Ovary (tissue), 9 donors: Measurements from ENCODE around the gene MOGAT3. TPM values are rescaled to one million over a fixed set of nuclear protein-coding genes. Genes with fewer than 3 reads are reported as not detected.

Source experiments
- DNase-seq, 5 donors: peaks; one replicate each; pipeline ENCODE4 v3.0.0-alpha.2; 2019 to 2020
- H3K27ac ChIP-seq, 2 donors: fragments of 200-600 bp; one replicate each; pipeline versions ENCODE4 v1.5.1 to v1.8.0; 2019 to 2022
- H3K27me3 ChIP-seq: fragments of 200-600 bp; one replicate; pipeline ENCODE4 v1.8.0; 2022
- H3K36me3 ChIP-seq: fragments of 200-600 bp; sonication (generic); one replicate; pipeline ENCODE4 v1.5.1; 2019
- H3K4me1 ChIP-seq: one replicate; pipeline ENCODE4 v1.8.1; 2013; ENCODE audit warnings: mild to moderate bottlenecking, moderate library complexity; ENCODE audit not compliant: insufficient read depth
- H3K4me3 ChIP-seq: fragments of 200-600 bp; sonication (generic); one replicate; pipeline ENCODE4 v1.5.1; 2017
- H3K9me3 ChIP-seq, 2 donors: fragments of 200-600 bp in 1 of 2; sonication (generic) in 1 of 2; one replicate each; pipeline versions ENCODE4 v1.5.1 to v1.8.1; 2013 to 2019; ENCODE audit warnings: mild to moderate bottlenecking in 1 of 2, moderate library complexity in 1 of 2
- EP300 ChIP-seq: sonication (generic); formaldehyde crosslinking; IDR thresholded peaks from one replicate; pipeline ENCODE4 v1.6.1; 2017; ENCODE audit warnings: antibody characterized with exemption
- POLR2A ChIP-seq: fragments of 450-650 bp; IDR thresholded peaks from one replicate; pipeline ENCODE4 v1.6.1; 2017; ENCODE audit warnings: antibody characterized with exemption, mild to moderate bottlenecking, moderate library complexity
- WGBS, 3 donors: extraction: QIAGEN DNeasy Blood & Tissue Kit in 1 of 3; methylation state at CpG; one replicate each; pipeline versions ENCODE4 v1.1.5 to v1.1.7; 2013 to 2017; 5-methylcytosine and 5-hydroxymethylcytosine counted together
- intact Hi-C, 4 donors: fragments of 100-400 bp; cut with DNase I; formaldehyde crosslinking; loops; one replicate each; pipeline versions ENCODE4 v1.11.0 to v1.15.1; 2022 to 2023
- polyA plus RNA-seq, 2 donors: library from polyadenylated mRNA; stranded (reverse); fragments of 200-250 nt in 1 of 2; fragments of 350-450 nt in 1 of 2; fragmentation: Illumina TruSeq in 1 of 2; extraction: RNeasy Lipid Tissue Mini Kit (QIAGEN cat#74804) in 1 of 2; gene quantifications; one replicate each; pipeline ENCODE4 v1.2.3, GENCODE V29; 2013 to 2014
- total RNA-seq, 7 donors: library from RNA; depleted of rRNA in 2 of 7; stranded (reverse); fragments of >200 nt in 2 of 7; fragmentation: NEBNext Ultra II Directional in 3 of 7; extraction: Animal tissue kit (Norgen Biotek cat#: 25700) in 3 of 7; gene quantifications; one replicate each; pipeline versions ENCODE4 v1.1.0 to v1.2.4, GENCODE V29; 2016 to 2023
- TF ChIP-seq, protein P1 (sequence below), 3 donors: fragments of 450-650 bp in 2 of 3; fragments of 200-600 bp in 1 of 3; IDR thresholded peaks; one replicate each; pipeline versions ENCODE4 v1.5.1 to v1.8.0; 2016 to 2022; ENCODE audit warnings: antibody characterized with exemption in 3 of 3, mild to moderate bottlenecking in 1 of 3
- donor health status: DM: no; HTN: no; CAD: no; lungs with moderate emphysema.
- donor health status: DM: no; HTN: no; CAD: no.
- donor health status: Bipolar disorder and iron deficiency.
- donor health status: DM: yes; HTN: yes; CAD: no.
- donor health status: DM: no; HTN: no; CAD: no.
- donor health status: DM: yes; HTN: yes; CAD: no.

Gene MOGAT3
- total and polyA plus RNA-seq, 9 donors = 0.24 TPM; not detected in 8

DNA sequence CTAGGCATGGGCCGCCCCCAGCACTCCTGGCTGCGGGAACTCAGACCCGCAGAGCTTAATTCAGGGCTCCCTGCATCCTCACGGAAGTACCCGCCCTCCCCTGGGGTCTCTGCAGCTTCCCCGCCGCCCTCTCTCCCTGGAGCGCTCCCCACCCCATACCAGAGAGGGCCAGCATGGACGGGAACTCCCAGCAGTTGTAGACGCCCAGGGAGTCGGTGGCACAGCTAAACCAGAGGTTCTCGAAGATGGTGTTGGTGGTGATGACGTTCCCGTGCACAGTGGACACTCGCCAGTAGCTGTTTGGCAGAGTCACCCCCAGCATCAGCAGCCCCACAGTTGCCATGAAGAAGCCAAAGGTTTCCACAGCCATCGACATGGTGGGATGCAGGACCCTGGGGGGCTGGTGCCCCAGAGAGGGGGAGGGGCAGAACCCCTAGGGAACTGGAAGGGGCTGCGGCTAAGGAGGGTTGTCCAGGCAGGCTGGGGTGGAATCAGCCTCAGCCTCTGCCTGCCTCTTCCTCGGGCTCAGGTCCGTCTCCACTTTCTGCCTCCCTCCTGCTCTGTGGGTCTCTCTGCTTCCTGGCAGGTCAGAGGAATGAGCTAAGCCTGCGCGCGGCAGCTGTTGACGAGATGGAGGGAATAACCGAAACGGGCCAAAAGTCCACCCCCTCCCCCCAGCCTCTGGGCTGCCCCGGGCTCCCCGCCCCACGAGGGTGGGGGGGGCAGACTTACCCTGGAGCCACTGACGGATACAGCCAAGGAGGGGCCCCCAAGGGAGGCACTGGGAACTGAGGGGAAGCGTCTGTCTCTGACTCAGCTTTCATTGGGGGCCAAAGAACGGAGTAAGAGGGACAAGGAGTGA, 36.6 kb upstream of the MOGAT3 start, which contains the start of gene CLDN15:
Gene CLDN15, minus strand, starts transcription at position 597 of the 862 bp plus-strand sequence. Its CDS starts 221 bp downstream, at position 376.
- TF ChIP-seq, protein P1, sequence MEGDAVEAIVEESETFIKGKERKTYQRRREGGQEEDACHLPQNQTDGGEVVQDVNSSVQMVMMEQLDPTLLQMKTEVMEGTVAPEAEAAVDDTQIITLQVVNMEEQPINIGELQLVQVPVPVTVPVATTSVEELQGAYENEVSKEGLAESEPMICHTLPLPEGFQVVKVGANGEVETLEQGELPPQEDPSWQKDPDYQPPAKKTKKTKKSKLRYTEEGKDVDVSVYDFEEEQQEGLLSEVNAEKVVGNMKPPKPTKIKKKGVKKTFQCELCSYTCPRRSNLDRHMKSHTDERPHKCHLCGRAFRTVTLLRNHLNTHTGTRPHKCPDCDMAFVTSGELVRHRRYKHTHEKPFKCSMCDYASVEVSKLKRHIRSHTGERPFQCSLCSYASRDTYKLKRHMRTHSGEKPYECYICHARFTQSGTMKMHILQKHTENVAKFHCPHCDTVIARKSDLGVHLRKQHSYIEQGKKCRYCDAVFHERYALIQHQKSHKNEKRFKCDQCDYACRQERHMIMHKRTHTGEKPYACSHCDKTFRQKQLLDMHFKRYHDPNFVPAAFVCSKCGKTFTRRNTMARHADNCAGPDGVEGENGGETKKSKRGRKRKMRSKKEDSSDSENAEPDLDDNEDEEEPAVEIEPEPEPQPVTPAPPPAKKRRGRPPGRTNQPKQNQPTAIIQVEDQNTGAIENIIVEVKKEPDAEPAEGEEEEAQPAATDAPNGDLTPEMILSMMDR (IDR thresholded peaks at IDR 0.05) = no peak
- TF ChIP-seq POLR2A (no peak), EP300 (no peak)
- Histone ChIP-seq H3K36me3 (no peaks in the 10 kb centered on the region), H3K4me3 (peak within 1 kb of the TSS; percentile 18), H3K4me1 (peaks cover under 1% of the 10 kb centered on the region), H3K9me3 (no peaks in the 10 kb centered on the region), H3K27ac (peak within 1 kb of the TSS; percentile 59 to 62), H3K27me3 (no peaks in the 10 kb centered on the region)
- 59 to 60% (median 60%) methylated on average over 20 to 31 of the region's 31 CpGs for WGBS, 3 donors
- peak; percentile 55 to 82 (median 65) for DNase-seq
- intact Hi-C loops = no loop called here

DNA sequence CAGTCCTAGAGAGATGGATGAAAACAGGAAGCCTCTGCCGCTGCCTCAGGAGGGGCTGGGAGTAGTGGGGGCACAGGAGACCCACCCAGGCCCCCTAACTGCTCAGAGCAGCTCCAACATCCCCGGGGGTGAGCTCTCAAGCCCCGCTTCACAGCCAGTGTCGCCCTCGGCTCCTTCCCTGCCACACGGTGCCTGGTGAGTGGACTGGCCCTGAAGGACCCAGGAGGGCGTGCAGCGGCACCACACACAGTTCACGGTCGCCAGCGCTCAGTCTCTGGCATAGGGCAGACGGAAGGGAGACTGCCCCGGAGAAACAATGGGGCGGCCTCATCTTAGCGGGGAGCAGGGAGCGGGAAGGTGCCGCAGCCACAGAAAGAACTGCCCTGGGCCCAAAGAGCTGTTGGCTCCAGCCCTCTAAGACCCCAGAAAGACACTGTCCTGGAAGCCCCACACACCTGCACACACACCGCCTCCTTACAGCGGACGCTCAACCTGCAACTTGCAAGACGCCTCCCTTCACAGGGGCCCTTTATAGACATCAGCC, 35.5 kb upstream of the MOGAT3 start:
- Histone ChIP-seq H3K27ac (no peak overlapping the region), H3K27me3 (no peaks in the 10 kb centered on the region)
- 88 to 95% (median 91%) methylated on average over 21 of the region's 21 CpGs for WGBS, 3 donors

DNA sequence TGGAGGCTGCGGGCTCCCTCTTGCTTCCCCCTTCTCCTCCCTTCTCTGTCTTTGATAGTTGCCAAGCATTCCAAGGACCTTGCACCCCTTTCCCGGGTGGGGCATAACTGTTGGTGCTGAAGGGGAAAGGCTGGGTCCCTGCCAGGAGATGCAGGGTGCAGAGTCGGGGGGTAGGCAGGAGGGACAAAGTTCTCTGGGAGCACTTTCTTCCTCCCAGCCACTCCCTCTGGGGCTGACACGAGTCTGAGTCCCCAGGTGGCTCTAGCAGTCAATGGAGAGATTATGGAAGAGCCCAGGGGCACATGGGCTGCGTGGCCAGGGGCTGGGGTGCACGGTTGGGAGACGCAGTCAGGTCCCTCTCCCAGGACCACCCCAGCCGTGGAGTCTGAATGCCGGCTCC, 34.7 kb upstream of the MOGAT3 start:
- Histone ChIP-seq H3K27me3 (no peaks in the 10 kb centered on the region), H3K27ac (no peak overlapping the region), H3K4me1 (peaks cover 3% of the 10 kb centered on the region), H3K4me3 (no peak overlapping the region), H3K36me3 (no peaks in the 10 kb centered on the region), H3K9me3 (no peaks in the 10 kb centered on the region)
- WGBS, 3 donors = 65 to 78% (median 70%) methylated on average over 9 of the region's 9 CpGs
- DNase-seq = no peak
- TF ChIP-seq POLR2A (no peak), EP300 (no peak)
- TF ChIP-seq, protein P1 (IDR thresholded peaks at IDR 0.05) = no peak
- intact Hi-C loops = no loop called here

More for the DNA sequence above, 35.5 kb upstream of the MOGAT3 start:
- Histone ChIP-seq H3K9me3 (no peaks in the 10 kb centered on the region), H3K4me3 (no peak overlapping the region), H3K36me3 (no peaks in the 10 kb centered on the region), H3K4me1 (peaks cover 3% of the 10 kb centered on the region)
- DNase-seq = no peak
- intact Hi-C loops = no loop called here
- TF ChIP-seq, protein P1 (IDR thresholded peaks at IDR 0.05) = no peak
- TF ChIP-seq POLR2A = no peak
- TF ChIP-seq EP300 = no peak

DNA sequence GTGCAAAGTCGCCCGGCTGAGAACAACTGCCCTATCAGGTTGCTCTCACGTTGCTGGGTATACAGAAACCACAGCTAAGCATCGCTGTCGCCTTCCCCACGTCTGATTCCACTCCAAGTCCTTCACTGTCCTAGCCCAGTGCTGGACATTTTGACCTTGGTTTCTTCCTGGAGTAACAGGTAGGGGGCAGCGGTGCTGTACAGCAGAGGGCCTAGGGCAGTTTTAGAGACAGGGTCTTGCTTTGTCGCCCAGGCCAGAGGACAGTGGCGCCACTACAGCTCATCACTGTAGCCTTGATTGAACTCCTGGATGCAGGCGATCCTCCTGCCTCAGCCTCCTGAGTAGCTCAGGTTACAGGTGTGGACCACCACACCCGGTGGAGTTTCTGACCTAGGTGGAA, 34.2 kb upstream of the MOGAT3 start:
- Histone ChIP-seq H3K4me1 (peaks cover 3% of the 10 kb centered on the region), H3K36me3 (no peaks in the 10 kb centered on the region), H3K4me3 (no peak overlapping the region), H3K27me3 (no peaks in the 10 kb centered on the region), H3K27ac (no peak overlapping the region), H3K9me3 (no peaks in the 10 kb centered on the region)
- 70 to 78% (median 76%) methylated on average over 11 of the region's 11 CpGs for WGBS, 3 donors
- intact Hi-C loops = no loop called here
- TF ChIP-seq EP300 = no peak
- TF ChIP-seq POLR2A = no peak
- TF ChIP-seq, protein P1 (IDR thresholded peaks at IDR 0.05) = no peak
- DNase-seq = no peak
